NCI-H2171 (cell line): ENCODE data around the gene JPH3.

Experiments
- DNase-seq: peaks from one replicate; lab custom pipeline; 2025; lab: John Stamatoyannopoulos, UW

JPH3 gene

GRCh38 chr16:87602001-87602775 lies at the start of gene JPH3:
Gene JPH3 (plus strand): TSS chr16:87602508. CDS start chr16:87603147, 639 bp downstream.
- no peak for DNase-seq

- DNase-seq = no peak
Observed at GRCh38 chr16:87552772-87553573, 49.3 kb upstream of the JPH3 start.

GRCh38 chr16:87554754-87555427 lies 47.4 kb upstream of the JPH3 start:
- no peak for DNase-seq

- DNase-seq = no peak
Observed at GRCh38 chr16:87555647-87556046, 46.7 kb upstream of the JPH3 start.

GRCh38 chr16:87556941-87557459 lies 45.3 kb upstream of the JPH3 start:
- no peak for DNase-seq

- DNase-seq = no peak
Observed at GRCh38 chr16:87558682-87559081, 43.6 kb upstream of the JPH3 start.

GRCh38 chr16:87559945-87560344 lies 42.4 kb upstream of the JPH3 start:
- no peak for DNase-seq

- DNase-seq = no peak
Observed at GRCh38 chr16:87560428-87561199, 41.7 kb upstream of the JPH3 start.

GRCh38 chr16:87561200-87562105 lies 40.9 kb upstream of the JPH3 start:
- no peak for DNase-seq

- peak; percentile 73 for DNase-seq
Observed at GRCh38 chr16:87562201-87562600, 40.1 kb upstream of the JPH3 start.

GRCh38 chr16:87563022-87563421 lies 39.3 kb upstream of the JPH3 start:
- DNase-seq = no peak

GRCh38 chr16:87563714-87564523 lies 38.4 kb upstream of the JPH3 start:
- no peak for DNase-seq

- no peak for DNase-seq
Observed at GRCh38 chr16:87564524-87564778, 37.9 kb upstream of the JPH3 start.

GRCh38 chr16:87569601-87570571 lies 32.4 kb upstream of the JPH3 start:
- no peak for DNase-seq

GRCh38 chr16:87570572-87570937 lies 31.8 kb upstream of the JPH3 start:
- DNase-seq = no peak

GRCh38 chr16:87570938-87571867 lies 31.1 kb upstream of the JPH3 start:
- no peak for DNase-seq

- DNase-seq = no peak
Observed at GRCh38 chr16:87571868-87572244, 30.5 kb upstream of the JPH3 start.

GRCh38 chr16:87572959-87573358 lies 29.3 kb upstream of the JPH3 start:
- no peak for DNase-seq
